Neural progenitor cell (in vitro differentiated cells): ENCODE results near the gene CERS1.

Experiments used
- EZH2 ChIP-seq: fragments of 200-600 bp; sonication (generic); IDR thresholded peaks from 2 replicates; pipeline ENCODE4 v1.6.1; 2017; ENCODE audit warnings: antibody characterized with exemption, mild to moderate bottlenecking, moderate library complexity
- EZH2phosphoT487 ChIP-seq: fragments of 200-600 bp; sonication (generic); IDR thresholded peaks from 2 replicates; pipeline ENCODE4 v1.6.1; 2017; ENCODE audit warnings: antibody characterized with exemption
- TF ChIP-seq, protein P1 (sequence below): fragments of 200-600 bp; sonication (generic); IDR thresholded peaks from 2 replicates; pipeline ENCODE4 v1.5.1; 2017; ENCODE audit warnings: antibody characterized with exemption, mild to moderate bottlenecking

DNA sequence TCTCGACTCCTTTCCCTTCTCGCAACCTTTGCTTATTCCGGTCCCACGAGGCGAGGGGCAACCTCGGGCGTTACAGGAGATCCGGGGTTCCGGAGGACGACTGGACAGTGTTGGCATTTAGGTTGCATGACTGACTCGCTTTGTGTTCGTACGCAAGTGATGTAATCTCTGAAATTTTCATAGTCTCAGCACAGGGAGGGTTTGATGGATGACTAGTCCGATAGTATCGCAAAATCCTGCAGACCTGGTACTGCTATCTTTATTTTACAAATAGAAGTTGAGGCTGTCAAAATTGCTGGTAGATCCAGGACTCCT lies 23.9 kb upstream of the CERS1 start:
- TF ChIP-seq, protein P1, sequence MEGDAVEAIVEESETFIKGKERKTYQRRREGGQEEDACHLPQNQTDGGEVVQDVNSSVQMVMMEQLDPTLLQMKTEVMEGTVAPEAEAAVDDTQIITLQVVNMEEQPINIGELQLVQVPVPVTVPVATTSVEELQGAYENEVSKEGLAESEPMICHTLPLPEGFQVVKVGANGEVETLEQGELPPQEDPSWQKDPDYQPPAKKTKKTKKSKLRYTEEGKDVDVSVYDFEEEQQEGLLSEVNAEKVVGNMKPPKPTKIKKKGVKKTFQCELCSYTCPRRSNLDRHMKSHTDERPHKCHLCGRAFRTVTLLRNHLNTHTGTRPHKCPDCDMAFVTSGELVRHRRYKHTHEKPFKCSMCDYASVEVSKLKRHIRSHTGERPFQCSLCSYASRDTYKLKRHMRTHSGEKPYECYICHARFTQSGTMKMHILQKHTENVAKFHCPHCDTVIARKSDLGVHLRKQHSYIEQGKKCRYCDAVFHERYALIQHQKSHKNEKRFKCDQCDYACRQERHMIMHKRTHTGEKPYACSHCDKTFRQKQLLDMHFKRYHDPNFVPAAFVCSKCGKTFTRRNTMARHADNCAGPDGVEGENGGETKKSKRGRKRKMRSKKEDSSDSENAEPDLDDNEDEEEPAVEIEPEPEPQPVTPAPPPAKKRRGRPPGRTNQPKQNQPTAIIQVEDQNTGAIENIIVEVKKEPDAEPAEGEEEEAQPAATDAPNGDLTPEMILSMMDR: no peak
- no peak for TF ChIP-seq EZH2
- TF ChIP-seq EZH2phosphoT487: no peak
